Superior temporal gyrus (tissue), 1 donor: ENCODE measurements around the gene NTRK2.
A peak's percentile ranks its signal among the peaks of the same experiment; 100 is the strongest.

Experiments
- DNase-seq: peaks from one replicate; pipeline ENCODE4 v3.0.0-alpha.2; 2016; ENCODE audit errors: extremely low spot score

Gene NTRK2

GRCh38 chr9:84736081-84736480 lies 66.6 kb downstream of the NTRK2 start:
- no peak for DNase-seq

DNA sequence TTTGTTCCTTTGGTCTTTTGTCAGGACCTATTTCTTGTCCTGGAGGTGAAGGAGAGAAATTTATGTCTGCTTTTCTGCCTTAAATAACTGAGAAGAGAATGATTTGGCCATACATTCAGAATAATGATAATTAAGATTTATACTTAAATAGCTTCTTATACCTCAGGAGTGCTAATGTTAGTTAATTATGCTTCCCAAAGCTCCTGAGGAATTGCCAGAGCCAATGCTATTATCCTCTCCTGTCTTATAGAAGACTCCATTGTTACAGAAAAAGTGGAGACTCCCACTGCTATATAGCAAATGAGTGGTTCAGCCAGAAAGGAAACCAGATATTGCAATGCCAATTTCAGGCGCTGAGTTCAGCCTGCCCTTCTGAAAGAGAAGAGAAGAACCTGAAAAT lies 67.0 kb downstream of the NTRK2 start:
- DNase-seq, result no peak

DNA sequence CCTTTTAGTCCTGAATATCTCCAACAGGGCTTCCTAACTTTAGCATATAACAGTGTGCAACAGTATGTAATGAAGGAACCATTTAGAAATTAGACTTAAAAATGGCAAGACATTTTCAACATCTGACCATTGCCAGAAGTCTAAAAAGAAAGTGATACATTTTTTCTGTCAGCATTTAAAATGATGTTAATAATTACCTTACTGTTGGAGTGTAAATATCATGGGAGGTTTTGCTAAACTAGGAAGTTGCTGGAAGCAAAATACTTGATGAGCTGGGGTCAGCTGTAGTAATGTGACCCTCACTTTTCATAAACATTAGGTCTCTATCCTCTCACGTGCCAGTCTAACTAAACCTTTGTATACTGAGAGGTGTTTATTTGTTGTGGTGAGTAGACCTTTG lies 68.8 kb downstream of the NTRK2 start:
- DNase-seq, result no peak

DNA sequence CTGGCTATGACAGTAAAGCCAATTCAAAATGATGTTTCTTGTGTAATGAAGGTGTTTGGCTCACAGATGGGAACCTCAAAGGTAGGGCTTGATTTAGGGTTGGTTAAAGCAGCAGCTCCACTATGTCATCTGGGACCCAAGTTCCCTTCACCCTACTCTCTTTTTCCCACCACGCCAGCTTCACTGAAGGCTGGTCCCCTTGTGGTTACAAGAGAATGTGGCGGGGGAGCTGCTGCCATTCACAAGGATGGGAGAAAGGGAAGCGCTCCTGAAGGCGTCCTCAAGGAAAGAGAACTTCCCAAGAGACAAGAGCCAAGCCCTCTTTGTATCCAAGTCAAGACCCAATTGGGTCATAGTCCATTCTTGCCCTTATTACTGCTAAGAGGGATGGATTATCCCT lies 72.7 kb downstream of the NTRK2 start:
- no peak for DNase-seq

GRCh38 chr9:84744195-84744594 lies 74.7 kb downstream of the NTRK2 start:
- no peak for DNase-seq

DNA sequence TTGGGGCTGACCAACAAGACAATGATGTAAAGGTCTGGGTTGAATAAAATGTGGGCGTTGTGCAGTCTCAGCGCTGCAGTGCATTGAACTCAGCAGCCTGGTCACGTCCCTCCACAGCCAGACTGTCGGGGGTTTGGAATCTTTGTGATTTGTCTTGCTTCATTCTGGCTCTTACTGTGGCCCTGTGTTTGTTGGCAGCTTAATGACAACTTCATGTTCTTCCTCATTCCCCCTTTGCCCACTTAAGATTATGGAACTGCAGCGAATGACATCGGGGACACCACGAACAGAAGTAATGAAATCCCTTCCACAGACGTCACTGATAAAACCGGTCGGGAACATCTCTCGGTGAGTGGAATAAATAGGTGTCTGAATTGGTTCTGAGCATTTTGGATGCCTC lies 75.2 kb downstream of the NTRK2 start:
- DNase-seq, result no peak

DNA sequence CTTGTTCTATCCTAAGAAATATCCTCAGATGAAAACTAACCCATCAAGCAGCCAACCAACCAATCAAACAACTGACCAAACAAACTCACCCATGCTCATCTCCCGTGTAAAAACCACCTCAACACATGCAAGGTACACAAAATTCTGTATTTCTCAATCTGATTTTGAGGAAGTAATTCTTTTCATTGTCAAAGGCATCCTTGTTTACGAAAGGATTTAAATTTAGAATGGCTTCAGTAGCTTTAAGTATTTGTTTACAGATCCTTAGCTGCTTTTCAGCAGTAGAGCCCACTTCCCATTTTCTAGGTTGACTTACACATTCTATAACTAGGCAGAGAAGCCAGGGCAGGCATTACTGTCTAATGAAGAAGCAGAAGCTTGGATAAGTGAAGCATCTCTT lies 78.6 kb downstream of the NTRK2 start:
- DNase-seq, result no peak

GRCh38 chr9:84750152-84750865 lies 80.8 kb downstream of the NTRK2 start:
- DNase-seq, result no peak

- DNase-seq, result no peak
Observed at GRCh38 chr9:84751921-84752320, 82.4 kb downstream of the NTRK2 start.

- no peak for DNase-seq
Observed at GRCh38 chr9:84754461-84754860, 84.9 kb downstream of the NTRK2 start.

DNA sequence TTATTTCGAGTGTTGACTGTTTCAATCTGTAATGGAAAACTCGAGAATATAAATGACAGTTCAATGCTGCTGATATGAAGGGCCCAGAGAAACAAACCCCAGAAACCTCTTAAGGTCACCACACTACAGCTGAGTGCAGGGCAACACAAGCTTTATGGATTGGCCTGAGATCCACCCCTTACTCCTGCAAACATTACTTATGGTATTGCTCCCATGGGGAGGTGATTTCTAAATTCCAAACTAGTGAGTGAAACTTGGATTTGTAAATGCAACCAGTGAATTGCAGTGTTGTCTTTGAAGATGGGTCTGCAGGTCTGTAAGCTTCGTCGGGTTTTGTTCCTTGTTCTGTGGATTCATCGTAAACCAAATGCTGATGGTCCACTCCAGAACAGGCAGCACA lies 85.4 kb downstream of the NTRK2 start:
- no peak for DNase-seq

DNA sequence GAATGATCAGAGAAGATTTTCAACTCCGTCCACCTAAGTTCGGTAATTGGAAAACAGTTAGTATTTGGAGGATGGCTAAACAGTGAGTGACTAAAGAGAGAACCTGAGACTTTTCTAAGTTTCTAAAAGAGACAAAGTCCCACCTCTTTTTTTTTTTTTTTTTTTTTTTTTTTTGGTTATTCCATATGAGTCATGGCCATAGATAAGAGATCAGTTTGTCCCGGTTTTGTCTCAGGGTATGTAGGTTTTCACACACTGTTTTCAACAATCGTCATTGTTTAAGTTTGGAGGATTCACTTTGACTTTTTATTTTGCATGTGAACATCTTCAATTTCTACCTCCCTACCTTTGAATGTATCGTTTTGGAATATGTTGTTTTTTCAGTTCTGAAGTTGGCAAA lies 85.9 kb downstream of the NTRK2 start:
- DNase-seq, result no peak

DNA sequence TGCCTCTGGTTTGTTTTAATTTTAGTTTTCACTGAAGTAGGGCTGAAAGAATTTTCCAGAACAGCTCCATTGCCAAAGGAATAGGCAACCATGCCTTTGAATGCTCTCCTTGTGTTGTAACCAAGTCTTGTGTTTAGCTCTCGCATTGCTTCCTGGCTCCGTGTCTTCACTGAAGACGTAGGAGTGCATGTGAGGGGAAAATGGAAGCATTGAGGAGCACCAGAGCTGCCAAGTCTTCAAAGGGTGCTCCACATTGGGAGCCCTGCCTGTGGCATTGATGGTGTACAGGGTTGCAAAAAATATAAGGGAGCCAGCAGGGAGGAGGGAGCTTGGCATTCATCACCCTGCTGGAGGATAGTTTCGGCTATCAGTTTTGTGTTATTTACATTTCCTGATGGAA lies 86.6 kb downstream of the NTRK2 start:
- peak; percentile 51 for DNase-seq

DNA sequence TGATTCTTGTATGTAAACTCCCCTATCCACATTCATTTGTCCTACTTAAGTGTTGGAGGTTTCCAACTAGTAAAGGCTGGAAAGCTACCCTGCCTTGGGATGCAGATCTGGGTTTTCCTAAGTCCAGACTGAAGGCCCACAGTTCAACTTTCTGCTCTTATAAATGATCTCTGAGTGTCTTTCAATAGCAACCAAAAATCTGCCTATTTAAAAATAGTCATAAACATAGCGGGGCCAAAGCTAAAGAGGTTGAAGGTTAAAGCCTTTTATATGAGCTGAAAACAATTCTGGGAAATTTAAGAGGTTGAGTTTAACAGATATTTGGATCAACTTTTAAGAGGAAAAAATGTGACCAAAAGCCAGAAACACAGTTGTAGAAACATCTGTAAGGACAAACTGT lies 87.2 kb downstream of the NTRK2 start:
- no peak for DNase-seq

DNA sequence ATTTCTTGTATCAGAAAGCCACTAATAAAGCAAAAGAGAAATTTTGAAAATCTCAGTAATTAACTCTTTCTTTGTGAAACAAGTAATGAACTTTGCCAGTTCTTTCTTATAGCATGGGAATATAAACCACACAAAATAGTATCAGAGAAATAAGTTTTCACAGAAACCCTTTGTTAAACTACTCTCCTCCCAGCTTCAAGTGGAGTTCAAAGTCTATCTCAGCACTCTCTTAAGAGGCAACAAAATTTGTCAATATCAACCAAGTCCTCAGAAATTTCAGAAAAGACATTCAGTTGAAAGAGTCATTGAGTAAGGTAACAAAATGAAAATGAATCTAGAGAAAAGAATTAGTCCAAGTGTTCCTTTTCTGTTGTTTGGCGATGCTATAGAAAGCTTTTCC lies 89.3 kb downstream of the NTRK2 start:
- no peak for DNase-seq

DNA sequence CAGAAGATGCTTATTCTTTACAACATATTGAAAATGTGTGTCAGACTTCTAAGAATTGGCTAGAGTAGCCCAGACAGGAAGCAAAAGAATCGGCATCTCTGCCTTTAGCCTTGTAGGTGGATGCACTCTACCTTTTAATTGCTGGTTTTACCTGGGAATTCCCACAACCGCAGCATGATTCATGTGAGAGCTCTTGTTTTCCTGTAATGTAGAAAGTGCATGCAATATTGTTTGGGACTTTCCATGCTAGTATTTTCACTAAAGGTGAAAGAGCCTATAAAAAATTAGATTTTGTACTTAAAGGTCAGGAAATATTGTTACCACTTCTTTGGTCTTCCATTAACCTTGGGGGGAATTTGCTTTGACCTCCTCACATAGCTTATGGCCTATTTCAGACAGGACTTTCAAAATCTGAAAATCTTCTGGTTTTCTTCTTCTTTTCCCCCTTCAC lies 89.8 kb downstream of the NTRK2 start:
- no peak for DNase-seq

DNA sequence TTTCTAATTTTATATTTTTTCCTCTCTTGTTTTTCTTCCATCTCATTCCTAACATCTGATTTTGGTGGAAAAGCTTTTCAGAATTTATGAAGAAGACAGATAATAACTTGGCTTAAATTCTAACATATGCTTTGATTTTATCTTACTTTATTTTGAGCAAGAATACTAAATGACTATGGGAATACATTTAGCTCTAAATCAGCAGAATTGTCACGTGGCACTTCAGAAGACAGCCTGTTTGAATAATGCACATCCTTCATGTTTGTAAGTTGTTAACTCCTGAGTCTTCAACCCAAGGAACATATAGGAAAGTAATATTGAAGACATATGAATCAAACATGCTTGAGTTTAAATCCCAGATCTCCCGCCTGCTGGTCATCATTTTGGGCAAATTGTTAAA lies 90.3 kb downstream of the NTRK2 start:
- no peak for DNase-seq

DNA sequence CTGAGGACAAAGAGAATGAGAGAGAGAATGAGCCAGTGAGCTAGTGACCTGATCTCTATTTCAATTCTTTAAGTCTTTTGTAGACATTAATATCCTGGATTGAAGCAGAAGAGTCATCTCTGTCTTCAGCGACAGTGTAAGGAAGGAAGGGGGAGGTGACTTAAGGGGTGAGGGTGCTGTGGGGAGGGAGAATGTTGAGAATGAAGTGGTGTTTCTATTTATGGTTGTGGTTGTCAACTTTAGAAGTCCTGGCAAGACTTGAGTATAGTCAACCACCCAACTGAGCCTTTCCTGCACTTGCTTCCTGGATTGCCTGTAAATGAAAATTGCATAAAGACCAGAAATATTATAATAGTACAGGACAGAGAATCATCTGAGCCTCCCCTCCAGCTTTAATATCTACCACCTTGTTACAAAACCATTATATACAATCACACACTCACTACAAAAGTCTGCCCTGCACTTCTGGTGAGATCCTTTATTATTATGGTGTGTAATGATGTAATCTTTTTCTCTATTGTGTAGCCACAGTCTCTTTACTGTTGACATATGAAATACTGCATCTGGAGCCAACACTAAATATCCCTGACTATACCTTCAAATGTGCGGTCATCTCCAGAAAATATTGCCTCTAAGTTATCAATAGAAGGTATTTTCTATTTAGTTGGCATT lies 91.7 kb downstream of the NTRK2 start:
- no peak for DNase-seq

DNA sequence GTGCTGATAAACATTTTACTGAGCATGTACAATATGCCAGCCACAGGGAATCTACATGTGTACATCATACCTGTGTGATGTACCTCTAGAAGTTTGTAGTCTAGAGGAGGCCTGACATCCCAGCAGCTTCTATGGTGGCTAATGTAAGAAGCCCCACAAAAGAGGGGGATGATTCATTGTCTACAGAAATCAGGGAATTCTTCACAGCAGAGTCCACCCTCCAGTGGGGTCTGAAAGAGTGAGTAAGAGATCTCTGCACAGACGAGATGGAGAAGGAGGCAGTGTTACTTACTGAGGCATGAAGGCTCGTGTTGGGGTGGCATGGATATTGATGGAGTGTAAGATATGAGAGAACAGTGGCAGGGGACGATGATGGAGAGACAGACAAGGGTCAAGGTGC lies 103.0 kb downstream of the NTRK2 start:
- no peak for DNase-seq

GRCh38 chr9:84773022-84773421 lies 103.5 kb downstream of the NTRK2 start:
- no peak for DNase-seq

- DNase-seq, result no peak
Observed at GRCh38 chr9:84775056-84775643, 105.6 kb downstream of the NTRK2 start.

DNA sequence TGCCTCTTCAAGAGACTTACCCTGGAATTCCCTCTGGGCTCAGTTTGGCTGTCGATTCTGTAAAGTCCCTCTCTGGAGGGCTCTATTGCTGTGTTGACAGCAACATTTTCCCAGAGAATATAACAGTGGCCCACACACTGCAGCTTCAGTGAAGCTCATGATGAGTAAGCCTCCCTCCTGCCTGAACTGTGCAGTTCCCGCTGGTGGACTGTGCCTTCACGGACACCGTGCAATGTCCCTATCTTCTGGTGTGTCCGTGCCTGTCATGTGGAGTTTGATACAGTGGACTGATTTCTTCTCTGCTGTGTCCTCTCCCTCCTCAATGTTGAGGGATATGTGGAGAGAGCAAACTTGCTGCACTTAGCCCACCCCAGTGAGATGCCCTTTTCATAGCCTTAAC lies 109.0 kb downstream of the NTRK2 start:
- DNase-seq, result peak; percentile 64

DNA sequence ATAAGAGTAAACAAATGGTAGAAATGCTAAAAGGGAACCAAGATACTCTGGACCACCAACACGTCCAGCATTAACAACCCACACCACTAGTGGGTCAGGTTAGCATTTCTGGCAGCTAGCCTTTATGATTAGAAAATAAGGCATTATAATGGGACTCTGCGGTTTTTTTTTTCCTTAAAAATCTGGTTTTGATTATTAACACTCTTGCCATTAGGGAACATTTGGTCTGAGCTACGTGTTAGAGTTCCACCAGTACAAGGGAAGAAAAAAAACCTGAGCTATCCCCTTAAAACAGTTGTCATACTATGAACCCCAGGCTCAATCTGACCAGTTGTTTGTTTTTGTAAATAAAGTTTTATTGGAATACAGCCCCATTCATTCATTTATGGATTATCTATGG lies 110.4 kb downstream of the NTRK2 start:
- DNase-seq, result no peak
